B cell (primary cell): ENCODE measurements around the gene CCDC187. TPM values are rescaled to one million over a fixed set of nuclear protein-coding genes. Genes with fewer than 3 reads are reported as not detected.

Source experiments
- ATAC-seq: fragments of 200-7000 bp; cut with Tn5 transposase; one replicate; pipeline ENCODE4 v1.10.0; 2021; ENCODE audit warnings: low read depth, mild to moderate bottlenecking, moderate number of reproducible peaks, moderate library complexity
- CTCF ChIA-PET: fragments of 350-600 bp; sonication (Branson Sonifier 250); formaldehyde crosslinking; loops from one replicate; lab custom pipeline; 2021; ENCODE audit warnings: antibody characterized with exemption, inconsistent platforms; lab: Charles Lee
- POLR2A ChIA-PET: fragments of 350-600 bp; sonication (Branson Sonifier 250); formaldehyde crosslinking; loops from one replicate; lab custom pipeline; 2021; ENCODE audit warnings: antibody characterized with exemption; lab: Charles Lee
- DNase-seq: peaks from one replicate; pipeline ENCODE4 v3.0.0; 2013
- H2AFZ ChIP-seq: 2 replicates; pipeline ENCODE4 v1.6.1; 2012; ENCODE audit warnings: mild to moderate bottlenecking, low read depth, low read length; ENCODE audit not compliant: insufficient read depth, poor library complexity, severe bottlenecking
- H3K27ac ChIP-seq, 2 donors: 1 replicate in 1 of 2; 2 replicates in 1 of 2; pipeline ENCODE4 v1.5.1; 2012 to 2013; ENCODE audit warnings: low read length in 2 of 2, mild to moderate bottlenecking in 2 of 2, moderate library complexity in 1 of 2
- H3K27me3 ChIP-seq, 4 experiments: fragments of 200-600 bp in 1 of 4; sonication (generic) in 1 of 4; replicated peaks in 1 of 4; 1 replicate in 2 of 4; 2 replicates in 2 of 4; pipeline versions ENCODE4 v1.6.1 to v1.7.0; 2013 to 2016; ENCODE audit warnings: low read length in 3 of 4, mild to moderate bottlenecking in 2 of 4, mixed read lengths in 1 of 4, moderate library complexity in 1 of 4; ENCODE audit not compliant: insufficient read depth in 4 of 4, control insufficient read depth in 3 of 4; ENCODE audit errors: control extremely low read depth in 1 of 4
- H3K36me3 ChIP-seq, 2 experiments: replicated peaks in 1 of 2; 1 replicate in 1 of 2; 2 replicates in 1 of 2; pipeline versions ENCODE4 v1.6.1 to v1.7.1; 2013; ENCODE audit warnings: low read length in 1 of 2; ENCODE audit not compliant: insufficient read depth in 2 of 2, control insufficient read depth in 1 of 2; ENCODE audit errors: control extremely low read depth in 1 of 2, extremely low read depth in 1 of 2
- H3K4me1 ChIP-seq, 2 donors: fragments of 200-600 bp in 1 of 2; sonication (generic) in 1 of 2; 1 replicate in 1 of 2; 2 replicates in 1 of 2; pipeline versions ENCODE4 v1.5.1 to v1.6.1; 2013 to 2017; ENCODE audit warnings: low read length in 2 of 2; ENCODE audit not compliant: control insufficient read depth in 2 of 2, insufficient read depth in 2 of 2
- H3K4me2 ChIP-seq: replicated peaks from 2 replicates; pipeline ENCODE3; 2012; ENCODE audit warnings: mild to moderate bottlenecking, low read depth, low read length; ENCODE audit not compliant: poor library complexity, severe bottlenecking
- H3K4me3 ChIP-seq, 5 experiments: fragments of 200-600 bp in 1 of 5; sonication (generic) in 1 of 5; 1 replicate in 3 of 5; 2 replicates in 2 of 5; pipeline versions ENCODE4 v1.5.1 to v1.7.0; 2011 to 2016; ENCODE audit warnings: low read length in 4 of 5, mild to moderate bottlenecking in 4 of 5, low read depth in 2 of 5, control low read depth in 1 of 5, moderate library complexity in 1 of 5; ENCODE audit not compliant: insufficient read depth in 1 of 5; ENCODE audit errors: control extremely low read depth in 1 of 5, extremely low read depth in 1 of 5
- H3K79me2 ChIP-seq: fragments of 200-600 bp; sonication (generic); one replicate; pipeline ENCODE4 v1.6.0; 2016; ENCODE audit warnings: low read length; ENCODE audit not compliant: control insufficient read depth, insufficient read depth
- H3K9ac ChIP-seq: fragments of 200-600 bp; sonication (generic); 2 replicates; pipeline ENCODE4 v1.6.1; 2017; ENCODE audit warnings: mild to moderate bottlenecking, low read length, moderate library complexity
- H3K9me3 ChIP-seq, 3 donors: one replicate each; pipeline versions ENCODE4 v1.6.1 to v1.7.1; 2013; ENCODE audit warnings: low read length in 2 of 3; ENCODE audit not compliant: control insufficient read depth in 2 of 3, insufficient read depth in 1 of 3; ENCODE audit errors: control extremely low read depth in 1 of 3
- H4K20me1 ChIP-seq: 2 replicates; pipeline ENCODE4 v1.6.0; 2012; ENCODE audit warnings: mild to moderate bottlenecking, low read length; ENCODE audit not compliant: insufficient read depth, control insufficient read depth, poor library complexity, severe bottlenecking
- H3K27ac Mint-ChIP-seq: one replicate; pipeline ENCODE4 v1.8.0; 2021; ENCODE audit warnings: mixed read lengths
- H3K27me3 Mint-ChIP-seq: one replicate; pipeline ENCODE4 v1.8.0; 2021; ENCODE audit warnings: mixed read lengths
- H3K4me1 Mint-ChIP-seq: one replicate; pipeline ENCODE4 v1.8.0; 2021; ENCODE audit warnings: mixed read lengths
- H3K4me3 Mint-ChIP-seq: one replicate; pipeline ENCODE4 v1.8.0; 2021; ENCODE audit warnings: mixed read lengths
- H3K9me3 Mint-ChIP-seq: one replicate; pipeline ENCODE4 v1.8.0; 2022; ENCODE audit warnings: mixed read lengths; ENCODE audit not compliant: insufficient read depth
- CTCF ChIP-seq: fragments of 200-600 bp; IDR thresholded peaks from one replicate; pipeline ENCODE4 v1.8.0; 2022; ENCODE audit warnings: antibody characterized with exemption, mild to moderate bottlenecking
- EZH2 ChIP-seq: IDR thresholded peaks from 2 replicates; pipeline ENCODE4 v1.6.1; 2012; ENCODE audit warnings: borderline replicate concordance, low read depth, mild to moderate bottlenecking, moderate library complexity, low read length; ENCODE audit not compliant: insufficient read depth, poor library complexity, severe bottlenecking
- WGBS: methylation state at CpG from one replicate; pipeline ENCODE4 v1.1.5; 2013; ENCODE audit warnings: missing lambda C conversion rate; ENCODE audit not compliant: insufficient coverage; 5-methylcytosine and 5-hydroxymethylcytosine counted together
- intact Hi-C: fragments of 100-400 bp; cut with micrococcal nuclease; formaldehyde crosslinking; loops from one replicate; pipeline ENCODE4 v1.10.0; 2022
- polyA plus RNA-seq: library from polyadenylated mRNA; depleted of rRNA; stranded (reverse); fragments of >200 nt; gene quantifications from 2 replicates; pipeline ENCODE4 v1.2.3, GENCODE V29; 2012
- total RNA-seq, 2 donors: library from RNA; stranded (reverse); fragments of 120-200 nt in 1 of 2; gene quantifications; 1 replicate in 1 of 2; 2 replicates in 1 of 2; pipeline versions ENCODE4 v1.2.3 to v1.2.4, GENCODE V29; 2013 to 2022

Gene CCDC187
- total and polyA plus RNA-seq, 2 donors (not counting 1 experiment from before 2014, with no cell fraction given), result 1.5 to 7.6 TPM

- Histone ChIP-seq H3K9me3 (no peaks in the 10 kb centered on the region), H4K20me1 (no peaks in the 10 kb centered on the region), H3K9ac (no peak overlapping the region), H3K27ac (no peak overlapping the region), H3K36me3 (no peaks in the 10 kb centered on the region), H3K4me3 (no peak overlapping the region), H3K27me3 (no peaks in the 10 kb centered on the region), H3K79me2 (no peaks in the 10 kb centered on the region), H2AFZ (no peak overlapping the region), H3K4me1 (peaks cover 2% of the 10 kb centered on the region in 2 donors), H3K4me2 (no peak overlapping the region)
- Mint-ChIP-seq H3K9me3 (no peaks in the 10 kb centered on the region), H3K27me3 (no peaks in the 10 kb centered on the region), H3K4me1 (peaks cover 5% of the 10 kb centered on the region), H3K4me3 (no peak overlapping the region), H3K27ac (no peak overlapping the region)
- TF ChIP-seq EZH2, result no peak
- no peak for TF ChIP-seq CTCF
- DNase-seq (no peak), ATAC-seq (no peak)
- POLR2A ChIA-PET, result interaction anchor here (0.5 kb wide), 1 partner anchor 11 kb away, joined by 3 read pairs; no protein-coding TSS in a partner anchor
- intact Hi-C loops, result loop anchor here (2.0 kb wide), 1 partner anchor 293 kb away; no protein-coding TSS in a partner anchor
- 86% methylated on average over 39 of the region's 43 CpGs for WGBS
- CTCF ChIA-PET, result interaction anchor here (1.9 kb wide), 1 partner anchor 26 kb away, joined by 4 read pairs; the partner anchor contains the start of gene DNLZ
Measured at GRCh38 chr9:136337416-136338395, 33.8 kb upstream of the CCDC187 start.

GRCh38 chr9:136336881-136337280, 33.0 kb upstream of the CCDC187 start:
- H3K9ac ChIP-seq, result no peak overlapping the region

More at GRCh38 chr9:136336881-136337280, 33.0 kb upstream of the CCDC187 start:
- Histone ChIP-seq H4K20me1 (no peaks in the 10 kb centered on the region), H3K9me3 (no peaks in the 10 kb centered on the region), H3K27me3 (no peaks in the 10 kb centered on the region), H3K36me3 (no peaks in the 10 kb centered on the region), H2AFZ (no peak overlapping the region), H3K4me1 (no peaks in the 10 kb centered on the region), H3K79me2 (peaks cover under 1% of the 10 kb centered on the region), H3K4me3 (no peak overlapping the region), H3K4me2 (no peak overlapping the region), H3K27ac (no peak overlapping the region)
- Mint-ChIP-seq H3K9me3 (no peaks in the 10 kb centered on the region), H3K4me3 (no peak overlapping the region), H3K27ac (no peak overlapping the region), H3K4me1 (peaks cover 3% of the 10 kb centered on the region), H3K27me3 (no peaks in the 10 kb centered on the region)
- no peak for TF ChIP-seq EZH2
- TF ChIP-seq CTCF, result no peak
- ChIA-PET CTCF (interaction anchor here (1.9 kb wide), 1 partner anchor 27 kb away, joined by 4 read pairs; the partner anchor contains the start of gene DNLZ), POLR2A (interaction anchor here (0.5 kb wide), 1 partner anchor 10 kb away, joined by 3 read pairs; no protein-coding TSS in a partner anchor)
- 95% methylated on average over 23 of the region's 23 CpGs for WGBS
- no peak for ATAC-seq
- no peak for DNase-seq
- intact Hi-C loops, result no loop called here
